ENCODE results near the gene IL32.
"Not testable (repeated sequence)": the region's sequence is repeated elsewhere in the genome, so short reads cannot be mapped to it uniquely, and the experiment has no call there.

- not testable (repeated sequence) for TF ChIP-seq POLR2A, CTCF (IDR thresholded peaks at IDR 0.05)
Observed at GRCh38 chr16:3072576-3073263, 7.3 kb downstream of the IL32 start.
